GM08714 (cell line): ENCODE measurements around the gene GTF2H2.
"Not testable (repeated sequence)": the region's sequence is repeated elsewhere in the genome, so short reads cannot be mapped to it uniquely, and the experiment has no call there.

Source experiments
- H3K4me3 ChIP-seq: fragments of 200-500 bp; sonication (Bioruptor generic); 2 replicates; pipeline ENCODE4 v1.5.1; 2014; ENCODE audit warnings: mild to moderate bottlenecking, low read length, inconsistent platforms

Gene GTF2H2

DNA sequence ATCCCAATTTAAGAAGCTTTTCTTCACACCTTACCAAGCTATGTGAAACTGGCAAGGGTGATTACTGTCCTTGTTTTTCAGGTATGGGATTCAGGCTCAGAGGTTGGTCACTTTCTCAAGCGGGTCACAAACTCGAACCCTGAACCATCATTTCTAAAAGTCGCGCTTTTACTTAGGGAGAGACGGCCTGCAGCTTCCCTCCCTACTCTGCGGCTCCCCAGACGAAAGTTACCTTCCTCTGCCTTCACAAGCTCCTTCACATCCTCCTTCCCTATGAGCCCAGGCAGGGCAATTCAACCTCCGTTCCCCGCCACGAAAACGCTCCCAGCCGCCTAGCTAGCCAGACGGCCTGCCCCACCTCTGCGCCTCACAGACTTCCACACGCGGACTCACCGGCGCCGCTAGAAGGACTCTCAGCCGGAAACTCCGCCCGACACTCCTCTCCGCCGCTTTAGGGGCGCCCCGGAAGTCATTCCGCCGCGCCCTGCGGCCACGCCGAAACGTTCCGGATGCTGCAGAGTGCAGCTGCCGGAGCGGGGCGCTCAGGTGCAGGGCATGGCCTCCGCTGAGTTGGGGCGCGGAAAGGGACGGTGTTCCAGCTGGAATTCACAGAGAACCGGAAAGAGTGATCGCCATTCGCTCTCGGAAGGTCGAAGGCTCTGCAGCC, at the start of gene GTF2H2:
Gene GTF2H2, minus strand, starts transcription at position 415 of the 667 bp plus-strand sequence. CDS start 4,913 bp downstream, outside the sequence.
- not testable (repeated sequence) for H3K4me3 ChIP-seq

DNA sequence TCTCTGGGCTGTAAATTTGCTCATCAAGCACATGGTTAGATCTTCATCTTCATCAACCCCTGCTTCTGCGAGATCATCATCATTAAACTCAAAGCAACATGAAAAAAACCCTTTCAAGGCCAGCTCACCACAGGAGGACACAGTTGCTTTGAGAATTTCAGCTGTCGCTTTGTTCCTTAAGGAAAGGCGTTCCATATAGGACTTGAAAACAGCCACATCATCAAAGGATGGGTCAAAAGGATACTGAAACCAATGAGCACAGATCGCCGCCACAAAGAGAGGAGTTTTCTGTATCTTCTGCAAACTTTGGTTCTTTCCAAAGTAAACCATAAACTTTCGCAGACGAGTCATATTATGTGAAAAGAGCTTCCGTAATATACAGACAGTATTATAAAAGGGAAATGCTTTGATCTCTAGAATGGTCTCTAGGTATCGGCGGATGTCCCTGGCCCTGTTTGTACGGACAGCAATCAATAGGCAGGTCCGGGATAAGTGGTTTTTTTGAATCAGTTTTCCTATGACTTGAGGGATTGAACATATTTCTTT, 42.3 kb upstream of the GTF2H2 start:
- not testable (repeated sequence) for H3K4me3 ChIP-seq

DNA sequence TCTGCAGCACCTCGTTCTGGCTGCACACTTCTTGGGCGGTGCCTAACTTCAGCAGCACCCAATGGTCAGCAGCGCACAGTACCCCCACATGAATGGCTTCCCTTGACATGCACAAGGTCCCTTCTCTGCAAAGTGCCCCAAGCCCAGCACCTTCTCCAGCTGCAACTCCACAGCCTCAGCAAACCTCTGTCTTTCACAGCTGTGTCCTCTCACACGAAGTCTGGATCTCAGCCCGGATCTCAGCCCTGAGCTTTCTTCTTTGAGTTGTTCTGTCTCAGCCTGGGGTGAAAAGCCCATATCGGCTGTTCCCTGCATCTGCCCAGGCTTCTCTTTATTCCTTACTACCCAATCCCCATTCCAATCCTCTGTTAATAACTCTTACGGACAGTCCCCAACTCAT, 32.5 kb upstream of the GTF2H2 start:
- H3K4me3 ChIP-seq, result not testable (repeated sequence)

GRCh38 chr5:71097930-71098203, 30.4 kb upstream of the GTF2H2 start:
- H3K4me3 ChIP-seq, result not testable (repeated sequence)

DNA sequence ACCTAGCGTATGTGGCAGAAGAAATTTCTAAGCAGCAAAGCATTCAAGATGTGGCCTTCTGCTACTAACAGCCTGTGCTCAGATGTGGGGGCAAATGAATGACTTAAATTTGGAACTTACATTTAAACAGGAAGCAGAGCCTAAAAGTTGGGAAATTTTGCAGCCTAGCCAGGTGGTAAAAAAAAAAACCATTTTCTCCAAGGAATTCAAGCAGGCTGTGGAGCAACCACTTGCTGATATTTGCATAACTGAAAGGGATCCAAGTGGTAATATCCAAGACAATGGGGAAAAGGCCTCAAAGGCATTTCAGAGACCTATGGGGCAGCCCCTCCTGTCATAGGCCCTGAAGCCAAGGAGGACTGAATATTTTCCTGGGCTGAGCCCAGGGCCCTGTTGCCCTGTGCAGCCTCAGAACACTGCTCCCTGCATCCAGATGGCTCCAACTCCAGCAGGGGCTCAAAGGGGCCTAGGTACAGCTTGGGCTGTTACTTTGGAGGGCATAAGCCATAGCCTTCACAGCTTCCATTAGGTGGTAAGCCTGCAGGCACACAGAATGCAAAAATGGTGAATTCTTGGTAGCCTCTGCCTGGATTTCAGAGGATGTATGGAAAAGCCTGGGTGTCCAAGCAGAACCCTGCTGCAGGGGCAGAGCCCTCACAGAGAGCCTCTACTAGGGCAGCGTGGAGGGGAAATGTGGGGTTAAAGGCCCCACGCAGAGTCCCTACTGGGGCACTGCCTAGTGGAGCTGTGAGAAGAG, 29.9 kb upstream of the GTF2H2 start:
- not testable (repeated sequence) for H3K4me3 ChIP-seq

DNA sequence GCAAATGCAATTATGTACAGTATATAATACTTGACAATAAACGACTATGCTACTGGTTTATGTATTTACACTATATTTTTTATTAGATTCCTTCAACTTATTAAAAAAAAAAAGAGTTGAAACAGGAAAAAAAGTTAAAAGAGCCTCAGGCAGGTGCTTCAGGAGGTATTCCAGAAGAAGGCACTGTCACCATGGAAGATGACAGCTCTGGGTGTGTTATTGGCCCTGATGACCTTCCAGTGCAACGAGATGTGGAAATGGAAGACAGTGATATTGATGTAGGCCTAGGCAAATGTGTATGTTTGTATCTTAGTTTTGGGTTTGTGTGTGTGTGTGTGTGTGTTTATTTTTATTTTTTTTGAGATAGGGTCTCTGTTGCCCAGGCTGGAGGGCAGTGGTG, 22.3 kb upstream of the GTF2H2 start:
- H3K4me3 ChIP-seq, result not testable (repeated sequence)

DNA sequence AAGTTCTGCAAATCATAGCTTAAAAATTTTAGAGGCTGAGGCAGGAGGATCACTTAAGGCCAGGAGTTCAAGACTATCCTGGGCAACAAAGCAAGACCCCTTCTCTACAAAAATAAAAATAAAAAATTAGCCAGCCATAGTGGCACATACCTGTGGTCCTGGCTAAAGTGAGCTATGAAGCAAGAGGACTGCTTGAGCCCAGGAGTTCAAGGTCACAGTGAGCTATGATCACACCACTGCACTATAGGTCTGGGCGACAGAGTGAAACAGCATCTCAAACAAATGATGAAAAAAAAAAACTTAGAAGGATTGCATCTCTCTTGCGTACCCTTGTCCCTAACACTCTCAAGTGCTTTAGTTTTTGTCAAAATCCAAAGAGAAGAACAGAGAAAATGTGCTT, 21.3 kb upstream of the GTF2H2 start:
- H3K4me3 ChIP-seq, result not testable (repeated sequence)

- not testable (repeated sequence) for H3K4me3 ChIP-seq
Observed at GRCh38 chr5:71086145-71086544, 18.7 kb upstream of the GTF2H2 start.

GRCh38 chr5:71084280-71085063, 17.0 kb upstream of the GTF2H2 start:
- not testable (repeated sequence) for H3K4me3 ChIP-seq

DNA sequence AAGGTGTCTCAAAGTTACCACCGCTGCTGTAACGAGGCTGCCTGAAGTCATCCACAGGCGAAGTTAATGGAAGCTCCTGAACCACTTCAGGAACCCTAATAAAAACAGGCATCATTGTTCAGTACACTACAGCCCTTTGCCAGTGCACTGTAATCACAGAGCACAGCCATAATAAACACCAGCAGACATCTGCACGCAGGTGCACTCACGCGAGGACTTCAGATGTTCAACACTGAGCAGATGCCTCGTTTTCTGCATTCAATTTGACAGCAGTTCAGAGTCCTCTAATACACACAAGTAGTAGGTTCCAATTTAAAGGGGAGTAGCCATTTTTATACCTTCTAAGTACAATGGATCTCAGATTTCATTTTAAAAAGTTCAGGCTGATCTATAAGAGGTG, 15.4 kb upstream of the GTF2H2 start:
- H3K4me3 ChIP-seq, result not testable (repeated sequence)

DNA sequence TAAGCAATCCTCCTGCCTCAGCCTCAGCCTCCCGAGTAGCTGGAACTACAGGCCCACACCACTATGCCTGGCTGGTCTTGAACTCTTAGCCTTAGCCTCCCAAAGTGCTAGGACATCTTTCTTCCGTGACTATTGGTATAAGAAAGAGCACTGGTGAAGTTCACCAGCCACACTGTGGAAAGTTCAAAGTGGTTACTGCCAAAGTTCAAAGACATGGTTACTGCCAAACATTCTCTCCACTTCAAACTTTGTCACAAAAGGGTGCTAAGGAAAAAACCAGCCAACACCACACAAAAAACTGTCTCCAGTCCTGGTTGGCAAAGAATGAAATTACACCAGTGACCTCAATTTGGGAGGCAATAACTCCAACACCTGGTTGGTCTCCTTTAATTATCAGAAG, 14.9 kb upstream of the GTF2H2 start:
- not testable (repeated sequence) for H3K4me3 ChIP-seq

- H3K4me3 ChIP-seq, result not testable (repeated sequence)
Observed at GRCh38 chr5:71061322-71061721, 6.2 kb downstream of the GTF2H2 start.

- not testable (repeated sequence) for H3K4me3 ChIP-seq
Observed at GRCh38 chr5:71059426-71059825, 8.1 kb downstream of the GTF2H2 start.

- H3K4me3 ChIP-seq, result not testable (repeated sequence)
Observed at GRCh38 chr5:71044808-71045207, 22.7 kb downstream of the GTF2H2 start.

GRCh38 chr5:71044128-71044527, 23.3 kb downstream of the GTF2H2 start:
- not testable (repeated sequence) for H3K4me3 ChIP-seq

- H3K4me3 ChIP-seq, result not testable (repeated sequence)
Observed at GRCh38 chr5:71031046-71031776, 36.3 kb downstream of the GTF2H2 start.

GRCh38 chr5:71025289-71025953, 42.1 kb downstream of the GTF2H2 start, which contains the start of gene NAIP:
Gene NAIP (minus strand): TSS chr5:71025339. CDS start chr5:71012915, 12,424 bp downstream.
- not testable (repeated sequence) for H3K4me3 ChIP-seq

DNA sequence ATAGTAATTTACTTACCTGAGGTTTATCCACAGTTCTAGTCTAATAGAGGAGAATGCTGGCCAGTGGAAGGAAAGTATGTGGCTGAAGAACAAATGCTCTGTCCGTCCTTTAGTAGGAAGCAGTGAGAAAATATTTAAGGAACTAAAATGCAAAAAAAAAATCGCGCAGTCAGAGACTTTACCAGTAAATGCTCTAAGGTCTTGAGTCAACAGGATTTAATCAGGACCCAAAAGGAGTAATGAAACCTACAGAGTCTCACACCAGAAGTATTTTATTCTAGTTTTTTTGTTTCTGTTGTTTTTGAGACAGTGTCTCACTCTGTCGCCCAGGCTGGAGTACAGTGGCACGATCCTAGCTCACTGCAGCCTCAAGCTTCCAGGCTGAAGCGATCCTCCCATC, 46.8 kb downstream of the GTF2H2 start:
- H3K4me3 ChIP-seq, result not testable (repeated sequence)

GRCh38 chr5:71018376-71019005, 49.0 kb downstream of the GTF2H2 start:
- not testable (repeated sequence) for H3K4me3 ChIP-seq
